Esophagus squamous epithelium (tissue), 4 donors: ENCODE data around the gene SLC16A7.

ENCODE experiments used
- CTCF ChIP-seq, 6 experiments: fragments of 450-650 bp in 4 of 6; fragments of 200-600 bp in 2 of 6; sonication (generic) in 2 of 6; IDR thresholded peaks; one replicate each; pipeline ENCODE4 v1.5.1; 2016 to 2019; ENCODE audit warnings: antibody characterized with exemption in 6 of 6, mild to moderate bottlenecking in 4 of 6, moderate library complexity in 4 of 6
- POLR2A ChIP-seq, 4 donors: fragments of 450-650 bp; IDR thresholded peaks; one replicate each; pipeline ENCODE4 v1.6.1; 2017; ENCODE audit warnings: antibody characterized with exemption in 4 of 4, mild to moderate bottlenecking in 4 of 4, moderate library complexity in 3 of 4

GRCh38 chr12:59643550-59643949 lies 47.7 kb downstream of the SLC16A7 start:
- TF ChIP-seq CTCF (IDR thresholded peaks at IDR 0.05) (no peak), POLR2A (IDR thresholded peaks at IDR 0.05) (no peak)
